OCI-LY7 (cell line): ENCODE results near the gene LYPLAL1.

Experiments used
- EZH2phosphoT487 ChIP-seq: fragments of 200-600 bp; sonication (generic); IDR thresholded peaks from 2 replicates; pipeline ENCODE4 v1.6.1; 2018; ENCODE audit warnings: low read depth, borderline replicate concordance, mild to moderate bottlenecking, mixed run types, antibody characterized with exemption, low read length, moderate library complexity, mixed read lengths
- TF ChIP-seq, protein P1 (sequence below): fragments of 200-600 bp; sonication (generic); conservative IDR thresholded peaks from 2 replicates; pipeline ENCODE4 v1.5.1; 2014; ENCODE audit warnings: mild to moderate bottlenecking, antibody characterized with exemption, low read length, moderate library complexity, mixed read lengths

DNA sequence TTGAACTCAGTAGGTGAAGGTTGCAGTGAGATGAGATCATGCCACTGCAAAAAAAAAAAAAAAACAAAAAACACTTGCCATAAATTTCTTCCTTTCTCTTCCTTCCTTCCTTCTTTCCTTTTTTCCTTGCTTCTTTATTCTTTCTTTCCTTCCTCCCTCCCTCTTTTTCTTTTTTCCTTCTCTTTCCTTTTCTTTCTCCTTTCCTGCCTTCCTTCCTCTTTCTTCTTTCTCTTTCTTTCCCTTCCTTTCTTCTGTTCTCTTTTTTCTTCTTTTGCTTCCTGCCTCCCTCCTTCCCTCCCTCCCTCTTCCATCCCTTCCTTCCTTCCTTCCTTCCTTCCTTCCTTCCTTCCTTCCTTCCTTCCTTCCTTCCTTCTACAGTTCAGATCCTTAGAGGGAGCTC is 71.2 kb downstream of the LYPLAL1 start:
- no peak for TF ChIP-seq EZH2phosphoT487
- TF ChIP-seq, protein P1, sequence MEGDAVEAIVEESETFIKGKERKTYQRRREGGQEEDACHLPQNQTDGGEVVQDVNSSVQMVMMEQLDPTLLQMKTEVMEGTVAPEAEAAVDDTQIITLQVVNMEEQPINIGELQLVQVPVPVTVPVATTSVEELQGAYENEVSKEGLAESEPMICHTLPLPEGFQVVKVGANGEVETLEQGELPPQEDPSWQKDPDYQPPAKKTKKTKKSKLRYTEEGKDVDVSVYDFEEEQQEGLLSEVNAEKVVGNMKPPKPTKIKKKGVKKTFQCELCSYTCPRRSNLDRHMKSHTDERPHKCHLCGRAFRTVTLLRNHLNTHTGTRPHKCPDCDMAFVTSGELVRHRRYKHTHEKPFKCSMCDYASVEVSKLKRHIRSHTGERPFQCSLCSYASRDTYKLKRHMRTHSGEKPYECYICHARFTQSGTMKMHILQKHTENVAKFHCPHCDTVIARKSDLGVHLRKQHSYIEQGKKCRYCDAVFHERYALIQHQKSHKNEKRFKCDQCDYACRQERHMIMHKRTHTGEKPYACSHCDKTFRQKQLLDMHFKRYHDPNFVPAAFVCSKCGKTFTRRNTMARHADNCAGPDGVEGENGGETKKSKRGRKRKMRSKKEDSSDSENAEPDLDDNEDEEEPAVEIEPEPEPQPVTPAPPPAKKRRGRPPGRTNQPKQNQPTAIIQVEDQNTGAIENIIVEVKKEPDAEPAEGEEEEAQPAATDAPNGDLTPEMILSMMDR = no peak
